Muscle of back (tissue), 13 donors: ENCODE measurements around the gene PTGS1. TPM values are rescaled to one million over a fixed set of nuclear protein-coding genes. Genes with fewer than 3 reads are reported as not detected.
"Not testable (repeated sequence)": the region's sequence is repeated elsewhere in the genome, so short reads cannot be mapped to it uniquely, and the experiment has no call there.

Source experiments
- DNase-seq, 3 donors: peaks; one replicate each; pipeline versions ENCODE4 v3.0.0 to v3.0.0-alpha.2; 2013
- long read RNA-seq, 9 donors: transcript quantifications; one replicate each; lab custom pipeline, GENCODE V29; 2026
- polyA plus RNA-seq, 10 donors: library from polyadenylated mRNA; unstranded; fragments of 120-200 nt; gene quantifications; one replicate each; pipeline ENCODE4 v1.2.1, GENCODE V29; 2013; ENCODE audit not compliant: insufficient read length in 10 of 10

PTGS1 gene
- 10 to 100 TPM in 1 of 10 donors, 1 to 10 TPM in 9; 2.9 to 14.3 (median 5.5) TPM for polyA plus RNA-seq
- long read RNA-seq, donor 1, result 0 reads
- long read RNA-seq, donor 2, full-length matches to known transcripts, result 1 of 1 reads
- long read RNA-seq, donor 2, partial matches to known transcripts, result 0 of 1 reads
- long read RNA-seq, donor 2, other reads (novel, unspliced or antisense), result 0 of 1 reads
- long read RNA-seq, donor 3, result 0 reads
- long read RNA-seq, donor 4, full-length matches to known transcripts, result 1 of 1 reads
- long read RNA-seq, donor 4, partial matches to known transcripts, result 0 of 1 reads
- long read RNA-seq, donor 4, other reads (novel, unspliced or antisense), result 0 of 1 reads
- long read RNA-seq, donor 5, full-length matches to known transcripts, result 3 of 3 reads
- long read RNA-seq, donor 5, partial matches to known transcripts, result 0 of 3 reads
- long read RNA-seq, donor 5, other reads (novel, unspliced or antisense), result 0 of 3 reads
- long read RNA-seq, donor 6, full-length matches to known transcripts, result 1 of 1 reads
- long read RNA-seq, donor 6, partial matches to known transcripts, result 0 of 1 reads
- long read RNA-seq, donor 6, other reads (novel, unspliced or antisense), result 0 of 1 reads
- long read RNA-seq, donor 7, result 0 reads
- long read RNA-seq, donor 8, result 0 reads
- long read RNA-seq, donor 9, result 0 reads

GRCh38 chr9:122370869-122371755 lies at the start of gene PTGS1:
PTGS1 (plus strand) TSS chr9:122371024; CDS start chr9:122371085, 61 bp downstream.
- DNase-seq, result peak in 1 of 3 donors; percentile 59

GRCh38 chr9:122322553-122322952 lies 48.3 kb upstream of the PTGS1 start:
- no peak for DNase-seq

- DNase-seq, result not testable (repeated sequence)
Observed at GRCh38 chr9:122324665-122325064, 46.2 kb upstream of the PTGS1 start.

DNA sequence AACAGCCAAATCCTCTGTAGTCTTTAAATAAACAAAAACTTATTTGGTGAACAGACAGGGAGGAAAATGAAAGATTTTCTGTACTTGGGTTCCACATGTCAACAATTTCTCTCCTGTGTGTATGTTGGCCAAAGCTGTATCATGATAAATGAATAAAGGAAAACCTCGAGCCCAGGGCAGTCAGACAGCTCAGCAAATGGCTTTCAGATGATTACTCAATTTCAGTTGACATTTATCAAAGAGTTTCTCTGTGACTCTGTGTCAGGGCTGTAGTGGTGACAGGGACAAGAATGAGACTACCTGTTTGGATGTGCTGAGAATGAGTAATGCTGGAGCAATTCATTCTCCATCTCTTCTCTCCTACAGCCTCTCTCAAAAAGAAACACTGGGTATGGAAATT lies 45.7 kb upstream of the PTGS1 start:
- no peak for DNase-seq

DNA sequence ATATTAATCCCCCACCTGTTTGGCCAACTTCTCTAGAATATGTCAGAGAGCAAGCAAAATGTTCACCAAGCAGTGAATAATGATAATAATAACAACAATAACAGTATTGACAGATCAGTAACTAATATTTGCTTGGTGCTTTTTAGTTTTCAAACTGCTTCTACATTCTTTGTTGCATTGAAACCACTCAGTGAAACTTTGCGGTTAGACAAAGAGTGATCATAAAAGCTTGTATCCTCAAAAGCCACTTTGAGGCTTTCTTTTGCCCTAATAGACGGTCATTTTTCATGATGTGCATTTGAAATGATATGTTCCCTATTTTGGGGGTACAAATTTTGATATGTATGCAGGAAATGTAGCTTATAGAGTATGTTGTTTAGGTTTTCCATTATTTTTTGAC lies 43.6 kb upstream of the PTGS1 start:
- no peak for DNase-seq

DNA sequence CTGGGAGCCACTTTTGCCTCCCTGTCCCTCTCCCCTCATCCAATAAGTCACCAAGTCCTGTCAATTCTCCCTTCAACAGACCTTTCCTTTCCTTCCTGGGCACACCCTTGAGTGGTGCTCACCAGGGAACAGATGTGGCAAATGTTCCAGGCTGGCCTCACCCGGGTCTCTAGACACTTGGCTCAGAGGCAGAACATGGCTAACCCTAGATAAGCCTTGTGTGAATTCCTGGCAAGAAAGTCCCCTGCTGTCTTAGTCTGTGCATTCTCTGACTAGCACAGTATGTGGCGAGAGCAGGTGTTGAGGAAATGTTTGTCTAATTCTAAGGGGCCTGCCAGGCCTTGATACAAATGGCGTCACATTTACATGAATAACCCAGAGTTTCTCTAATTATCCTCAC lies 41.2 kb upstream of the PTGS1 start:
- DNase-seq, result peak in 1 of 3 donors; percentile 20

DNA sequence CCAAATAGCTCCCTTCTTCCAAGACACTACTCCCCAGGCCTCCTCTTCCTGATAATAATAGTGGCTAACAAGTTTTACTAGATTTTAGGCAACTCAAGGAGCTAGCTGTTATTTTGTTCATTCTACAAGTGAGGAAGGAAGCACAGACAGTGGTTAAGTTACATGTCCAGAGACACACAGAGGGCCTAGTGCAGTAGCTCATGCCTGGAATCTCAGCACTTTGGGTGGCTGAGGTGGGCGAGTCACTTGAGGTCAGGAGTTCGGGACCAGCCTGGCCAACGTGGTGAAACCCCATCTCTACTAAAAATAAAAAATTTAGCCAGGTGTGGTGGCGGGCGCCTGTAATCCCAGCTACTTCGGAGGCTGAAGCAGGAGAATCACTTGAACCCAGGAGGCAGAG lies 40.4 kb upstream of the PTGS1 start:
- not testable (repeated sequence) for DNase-seq

GRCh38 chr9:122331523-122331927 lies 39.3 kb upstream of the PTGS1 start:
- no peak for DNase-seq

GRCh38 chr9:122332083-122332482 lies 38.7 kb upstream of the PTGS1 start:
- DNase-seq, result peak in 1 of 3 donors; percentile 30

- DNase-seq, result no peak
Observed at GRCh38 chr9:122332644-122333043, 38.2 kb upstream of the PTGS1 start.

GRCh38 chr9:122333169-122333808 lies 37.5 kb upstream of the PTGS1 start:
- no peak for DNase-seq

DNA sequence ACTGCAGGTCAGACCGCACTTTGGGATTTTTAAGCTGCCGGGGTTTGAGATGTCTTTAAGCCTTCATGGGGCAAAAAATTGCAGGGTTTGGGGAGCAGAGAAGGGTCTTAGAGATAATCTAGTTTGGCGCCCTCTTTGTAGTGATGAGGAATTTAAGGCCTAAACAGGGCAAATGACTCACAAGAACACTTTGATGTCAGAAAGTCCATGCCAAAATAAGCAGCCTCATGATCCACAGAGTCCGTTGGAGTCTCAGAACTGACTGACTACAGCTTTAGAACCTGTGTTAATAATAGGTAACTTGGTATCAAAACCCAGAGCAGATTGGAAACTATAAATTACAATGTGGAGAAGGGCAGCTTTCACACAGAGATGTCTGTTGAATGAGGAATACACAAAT lies 35.9 kb upstream of the PTGS1 start:
- DNase-seq, result no peak

GRCh38 chr9:122336189-122336588 lies 34.6 kb upstream of the PTGS1 start:
- no peak for DNase-seq

DNA sequence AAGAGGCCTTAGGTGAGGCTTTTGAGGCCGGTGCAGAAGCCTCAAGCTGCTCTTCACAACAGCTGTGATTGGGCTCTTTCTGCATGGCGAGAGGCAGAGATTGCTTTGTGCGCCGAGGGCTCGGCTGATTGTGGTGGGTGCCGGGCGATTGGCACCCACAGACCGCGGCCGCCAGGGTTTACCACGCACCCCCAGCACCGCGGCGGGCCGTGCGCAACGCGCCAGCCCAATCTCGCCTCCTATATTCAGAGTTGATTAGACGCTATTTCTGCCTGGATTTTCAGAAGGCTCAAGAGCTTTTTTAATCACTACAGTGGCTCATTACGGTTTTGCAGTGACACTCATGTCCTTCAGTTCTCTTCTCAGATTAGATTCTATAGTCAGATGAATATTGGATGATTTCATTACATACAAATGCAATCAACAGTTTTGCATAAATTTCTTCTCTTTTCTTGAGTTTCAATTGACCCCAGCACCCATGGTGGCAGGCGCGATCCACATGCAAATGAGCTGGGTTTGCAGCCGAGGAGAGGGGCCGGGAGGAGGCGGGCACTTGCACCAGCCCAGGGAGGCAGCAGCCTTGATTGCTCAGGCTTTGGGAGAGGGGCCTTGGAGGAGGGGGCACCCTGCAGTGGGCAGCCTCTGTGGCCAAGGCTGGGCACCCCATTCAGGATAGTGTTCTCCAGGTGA lies 33.8 kb upstream of the PTGS1 start:
- DNase-seq, result no peak

DNA sequence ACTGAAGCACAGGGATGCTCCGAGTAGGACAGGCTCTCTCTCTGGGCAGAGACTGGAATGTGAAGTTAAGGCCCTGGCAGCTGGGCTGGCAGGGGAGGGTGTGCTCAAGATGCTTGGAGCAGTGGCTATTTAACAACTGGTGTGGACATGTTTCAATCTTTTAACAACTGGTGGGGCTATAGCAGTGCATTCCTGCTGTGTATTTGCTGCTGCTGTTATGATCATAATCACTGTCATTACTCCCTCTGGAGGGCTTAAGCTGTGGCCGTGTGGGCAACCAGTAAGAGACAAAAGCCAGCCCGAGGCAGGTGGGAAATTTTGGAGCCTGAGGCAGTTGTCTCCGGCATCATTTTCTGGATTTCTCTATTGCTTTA lies 33.3 kb upstream of the PTGS1 start:
- no peak for DNase-seq

- no peak for DNase-seq
Observed at GRCh38 chr9:122338536-122338935, 32.3 kb upstream of the PTGS1 start.

- DNase-seq, result no peak
Observed at GRCh38 chr9:122338994-122339393, 31.8 kb upstream of the PTGS1 start.

- no peak for DNase-seq
Observed at GRCh38 chr9:122339579-122339978, 31.2 kb upstream of the PTGS1 start.

DNA sequence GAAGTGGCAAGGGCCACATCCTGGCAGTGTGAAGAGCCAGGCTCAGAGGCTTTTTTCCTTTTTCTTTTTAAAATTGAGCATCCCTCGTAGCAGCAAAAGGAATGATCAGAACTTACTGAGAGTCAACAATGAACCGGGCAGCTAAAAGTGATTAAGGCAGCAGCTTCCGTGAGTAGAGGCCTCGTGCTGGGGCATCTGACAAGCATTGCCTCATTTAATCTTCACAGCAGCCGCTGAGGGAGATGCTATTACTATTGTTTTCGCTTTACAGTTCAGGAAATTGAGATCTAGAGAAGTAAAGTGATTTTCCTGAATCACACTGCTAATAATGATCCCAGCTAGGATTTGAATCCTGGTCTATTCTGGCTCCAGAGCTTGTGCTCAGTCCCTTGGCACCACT lies 30.7 kb upstream of the PTGS1 start:
- DNase-seq, result no peak

GRCh38 chr9:122342323-122343050 lies 28.3 kb upstream of the PTGS1 start:
- no peak for DNase-seq
